Neural crest cell (in vitro differentiated cells): ENCODE results near the gene TYK2. TPM values are rescaled to one million over a fixed set of nuclear protein-coding genes. Genes with fewer than 3 reads are reported as not detected.

ENCODE experiments used
- DNase-seq: peaks from one replicate; pipeline ENCODE4 v3.0.0; 2021; ENCODE audit warnings: low read depth, mixed read lengths, low spot score
- H3K27ac Mint-ChIP-seq: one replicate; pipeline ENCODE4 v1.8.0; 2021; ENCODE audit warnings: mild to moderate bottlenecking, mixed read lengths; ENCODE audit not compliant: unreplicated experiment
- H3K27me3 Mint-ChIP-seq: 2 replicates; pipeline ENCODE4 v1.8.0; 2021; ENCODE audit warnings: low read depth, mild to moderate bottlenecking, mixed read lengths
- H3K36me3 Mint-ChIP-seq: 2 replicates; pipeline ENCODE4 v1.8.0; 2021; ENCODE audit warnings: low read depth, mild to moderate bottlenecking, mixed read lengths
- H3K4me1 Mint-ChIP-seq: 2 replicates; pipeline ENCODE4 v1.8.0; 2021; ENCODE audit warnings: mixed read lengths
- H3K4me3 Mint-ChIP-seq: one replicate; pipeline ENCODE4 v1.8.0; 2021; ENCODE audit warnings: mild to moderate bottlenecking, mixed read lengths
- H3K9me3 Mint-ChIP-seq: 2 replicates; pipeline ENCODE4 v1.8.0; 2021; ENCODE audit warnings: mixed read lengths
- CTCF ChIP-seq: fragments of 200-600 bp; sonication (generic); conservative IDR thresholded peaks from 2 replicates; pipeline ENCODE4 v1.5.0; 2021; ENCODE audit warnings: antibody characterized with exemption, mild to moderate bottlenecking
- total RNA-seq: library from RNA; stranded (reverse); gene quantifications from 2 replicates; pipeline ENCODE4 v1.2.1, GENCODE V29; 2021

Gene TYK2
- total RNA-seq, 1 donor from 2014 or later, result 103 TPM

DNA sequence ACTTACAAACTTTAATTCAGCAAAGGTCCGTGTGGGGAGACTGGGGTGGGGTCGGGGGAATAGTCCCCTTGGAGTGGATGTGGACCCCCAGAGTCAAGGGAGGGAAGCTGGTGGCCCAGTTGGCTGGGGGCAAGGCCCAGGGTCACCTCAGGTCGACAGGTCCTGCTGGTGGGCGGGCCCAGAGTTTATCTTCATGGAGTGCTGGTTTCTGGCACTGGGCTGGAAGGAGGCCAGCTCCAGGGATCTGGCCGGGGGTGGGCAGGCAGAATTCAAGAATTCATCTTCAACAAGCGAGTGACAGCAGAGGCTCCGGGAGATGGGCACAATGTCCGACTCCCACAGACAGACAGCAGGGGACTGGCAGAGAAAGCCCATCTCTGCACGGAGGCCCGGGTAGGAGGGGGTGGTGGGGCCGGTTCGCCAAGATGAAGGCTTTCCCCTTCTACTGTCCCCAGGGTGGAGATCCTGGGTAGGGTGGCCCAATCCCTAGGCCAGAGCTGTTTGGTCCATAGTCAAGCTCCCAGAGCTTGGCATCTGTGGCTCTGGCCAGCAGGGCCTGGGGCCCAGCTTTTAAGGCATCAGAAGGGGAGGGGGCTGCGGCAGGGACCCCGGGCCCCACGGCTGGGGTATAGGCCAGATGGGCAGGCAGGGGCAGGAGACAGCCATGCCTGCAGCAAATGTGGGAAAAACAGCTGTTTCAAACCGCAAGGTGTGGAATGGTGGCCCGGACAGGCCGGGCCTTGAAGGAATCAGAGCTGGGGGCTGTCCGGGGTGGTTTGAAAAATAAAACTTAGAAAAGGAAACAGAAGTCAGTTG, 63.9 kb downstream of the TYK2 start:
- Mint-ChIP-seq H3K36me3 (peaks cover 5% of the 10 kb centered on the region), H3K4me3 (peak overlapping the region; percentile 91), H3K27me3 (no peaks in the 10 kb centered on the region), H3K4me1 (peaks cover 19% of the 10 kb centered on the region), H3K27ac (peak overlapping the region; percentile 45), H3K9me3 (no peaks in the 10 kb centered on the region)
- no peak for DNase-seq
- no peak for TF ChIP-seq CTCF

GRCh38 chr19:10315335-10316214, 64.8 kb downstream of the TYK2 start, which contains the start of gene FDX2:
TSS of gene FDX2 (minus strand) at chr19:10316015. CDS start at chr19:10315996, 19 bp downstream.
- Mint-ChIP-seq H3K4me3 (peak within 1 kb of the TSS; percentile 91), H3K27me3 (no peaks in the 10 kb centered on the region), H3K9me3 (no peaks in the 10 kb centered on the region), H3K27ac (peak within 1 kb of the TSS; percentile 51), H3K4me1 (peaks cover 19% of the 10 kb centered on the region), H3K36me3 (peaks cover 5% of the 10 kb centered on the region)
- peak; percentile 87 for DNase-seq
- TF ChIP-seq CTCF, result no peak

DNA sequence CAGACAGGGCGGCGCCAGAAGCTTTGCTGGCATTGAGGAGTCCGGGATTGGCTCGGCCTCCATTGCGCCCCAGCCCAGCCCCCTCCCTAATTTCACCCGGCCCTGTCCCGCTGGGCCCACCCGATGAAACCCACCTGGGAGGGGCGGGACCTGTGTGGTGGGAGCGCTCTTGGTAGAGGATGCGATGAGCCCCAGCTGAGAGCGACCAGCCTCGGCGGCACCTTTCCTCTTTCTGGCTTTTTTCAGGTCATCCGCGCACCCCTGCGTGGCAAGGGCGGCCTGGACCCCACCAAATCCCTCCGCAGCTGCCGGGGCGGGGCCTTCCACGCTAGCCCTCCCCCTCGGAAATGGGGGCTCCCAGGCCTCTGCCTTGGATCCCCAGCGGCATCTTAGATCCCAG, 70.9 kb downstream of the TYK2 start, which contains the start of gene ZGLP1:
Gene ZGLP1 (minus strand): TSS at position 393 of the 400 bp plus-strand sequence.
- no peak within 1 kb of the TSS for H3K4me3 Mint-ChIP-seq
- no peaks in the 10 kb centered on the region for H3K9me3 Mint-ChIP-seq
- peaks cover 3% of the 10 kb centered on the region for H3K4me1 Mint-ChIP-seq
- H3K27ac Mint-ChIP-seq, result no peak within 1 kb of the TSS
- TF ChIP-seq CTCF, result no peak
- no peaks in the 10 kb centered on the region for H3K27me3 Mint-ChIP-seq
- DNase-seq, result no peak
- H3K36me3 Mint-ChIP-seq, result no peaks in the 10 kb centered on the region

DNA sequence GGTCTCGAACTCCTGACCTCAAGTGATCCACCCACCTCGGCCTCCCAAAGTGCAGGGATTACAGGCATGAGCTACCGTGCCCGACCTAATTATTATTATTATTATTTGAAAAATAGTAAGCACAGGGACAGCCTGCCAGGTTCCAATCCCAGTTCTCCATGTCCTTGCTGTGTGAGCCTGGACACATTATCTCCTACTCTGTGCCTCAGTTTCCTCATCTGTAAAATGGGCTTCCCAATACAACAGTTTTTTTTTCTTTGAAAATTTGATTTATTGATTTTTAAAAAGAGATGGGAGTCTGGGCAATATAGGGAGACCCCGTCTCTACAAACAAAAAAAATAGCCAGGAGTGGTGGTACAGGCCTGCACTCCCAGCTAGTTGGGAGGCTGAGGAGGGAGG, 74.0 kb downstream of the TYK2 start:
- Mint-ChIP-seq H3K4me1 (no peaks in the 10 kb centered on the region), H3K4me3 (no peak overlapping the region), H3K27ac (no peak overlapping the region), H3K36me3 (no peaks in the 10 kb centered on the region), H3K27me3 (peaks cover 12% of the 10 kb centered on the region), H3K9me3 (no peaks in the 10 kb centered on the region)
- TF ChIP-seq CTCF, result no peak
- no peak for DNase-seq

- Mint-ChIP-seq H3K4me3 (no peak overlapping the region), H3K27me3 (peaks cover 15% of the 10 kb centered on the region), H3K27ac (no peak overlapping the region), H3K36me3 (no peaks in the 10 kb centered on the region), H3K9me3 (no peaks in the 10 kb centered on the region), H3K4me1 (no peaks in the 10 kb centered on the region)
- no peak for TF ChIP-seq CTCF
- no peak for DNase-seq
Measured at GRCh38 chr19:10305139-10305806, 75.1 kb downstream of the TYK2 start.
